Right atrium auricular region (tissue), 2 donors: ENCODE measurements around the gene NCAPD2. TPM values are rescaled to one million over a fixed set of nuclear protein-coding genes. Genes with fewer than 3 reads are reported as not detected.
A peak's percentile ranks its signal among the peaks of the same experiment; 100 is the strongest.
"Not testable (repeated sequence)": the region's sequence is repeated elsewhere in the genome, so short reads cannot be mapped to it uniquely, and the experiment has no call there.

Experiments used
- DNase-seq: peaks from one replicate; pipeline ENCODE4 v3.0.0-alpha.2; 2019; ENCODE audit warnings: low spot score
- H3K27ac ChIP-seq, 2 donors: fragments of 200-600 bp; sonication (generic); 1 replicate in 1 of 2; 2 replicates in 1 of 2; pipeline ENCODE4 v1.5.1; 2016 to 2019
- H3K27me3 ChIP-seq, 2 donors: fragments of 200-600 bp; sonication (generic); one replicate each; pipeline versions ENCODE4 v1.5.1 to v1.6.0; 2017 to 2019
- H3K36me3 ChIP-seq: fragments of 200-600 bp; sonication (generic); one replicate; pipeline ENCODE4 v1.5.1; 2016
- H3K4me1 ChIP-seq, 2 donors: fragments of 200-600 bp; sonication (generic); one replicate each; pipeline versions ENCODE4 v1.5.1 to v1.6.0; 2017 to 2019
- H3K4me3 ChIP-seq, 2 donors: fragments of 200-600 bp; sonication (generic); 1 replicate in 1 of 2; 2 replicates in 1 of 2; pipeline ENCODE4 v1.5.1; 2017 to 2019; ENCODE audit warnings: mild to moderate bottlenecking in 1 of 2, moderate library complexity in 1 of 2
- H3K9me3 ChIP-seq, 2 donors: fragments of 200-600 bp; sonication (generic); one replicate each; pipeline ENCODE4 v1.5.1; 2019
- total RNA-seq, 2 donors: library from RNA; depleted of rRNA; stranded (reverse); fragments of >200 nt; gene quantifications; one replicate each; pipeline ENCODE4 v1.1.0, GENCODE V29; 2016
- TF ChIP-seq, protein P1 (sequence below), 2 donors: fragments of 200-600 bp; sonication (generic); IDR thresholded peaks; one replicate each; pipeline ENCODE4 v1.5.1; 2019; ENCODE audit warnings: antibody characterized with exemption in 2 of 2

Gene NCAPD2
- total RNA-seq, 2 donors from 2014 or later, result 11.6 to 53.5 TPM

DNA sequence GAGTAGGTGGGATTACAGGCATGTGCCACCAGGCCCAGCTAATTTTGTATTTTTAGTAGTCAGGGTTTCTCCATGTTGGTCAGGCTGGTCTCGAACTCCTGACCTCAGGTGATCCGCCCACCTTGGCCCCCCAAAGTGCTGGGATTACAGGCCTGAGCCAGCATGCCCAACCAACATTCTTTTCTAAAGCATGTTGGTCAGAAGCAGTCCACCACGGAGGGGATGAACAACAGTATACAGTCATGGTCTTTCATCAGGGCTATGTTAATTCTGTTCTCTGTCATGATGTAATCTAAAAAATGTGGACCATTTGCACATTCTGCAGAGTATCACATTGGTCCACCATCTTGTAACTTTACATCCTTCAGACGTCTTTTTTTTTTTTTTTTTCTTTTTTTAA lies 4.5 kb upstream of the NCAPD2 start:
- H3K4me1 ChIP-seq, result peaks cover 0 to 11% of the 10 kb centered on the region in 2 donors
- H3K9me3 ChIP-seq, result no peaks in the 10 kb centered on the region
- no peak overlapping the region for H3K4me3 ChIP-seq
- no peaks in the 10 kb centered on the region for H3K27me3 ChIP-seq
- TF ChIP-seq, protein P1, sequence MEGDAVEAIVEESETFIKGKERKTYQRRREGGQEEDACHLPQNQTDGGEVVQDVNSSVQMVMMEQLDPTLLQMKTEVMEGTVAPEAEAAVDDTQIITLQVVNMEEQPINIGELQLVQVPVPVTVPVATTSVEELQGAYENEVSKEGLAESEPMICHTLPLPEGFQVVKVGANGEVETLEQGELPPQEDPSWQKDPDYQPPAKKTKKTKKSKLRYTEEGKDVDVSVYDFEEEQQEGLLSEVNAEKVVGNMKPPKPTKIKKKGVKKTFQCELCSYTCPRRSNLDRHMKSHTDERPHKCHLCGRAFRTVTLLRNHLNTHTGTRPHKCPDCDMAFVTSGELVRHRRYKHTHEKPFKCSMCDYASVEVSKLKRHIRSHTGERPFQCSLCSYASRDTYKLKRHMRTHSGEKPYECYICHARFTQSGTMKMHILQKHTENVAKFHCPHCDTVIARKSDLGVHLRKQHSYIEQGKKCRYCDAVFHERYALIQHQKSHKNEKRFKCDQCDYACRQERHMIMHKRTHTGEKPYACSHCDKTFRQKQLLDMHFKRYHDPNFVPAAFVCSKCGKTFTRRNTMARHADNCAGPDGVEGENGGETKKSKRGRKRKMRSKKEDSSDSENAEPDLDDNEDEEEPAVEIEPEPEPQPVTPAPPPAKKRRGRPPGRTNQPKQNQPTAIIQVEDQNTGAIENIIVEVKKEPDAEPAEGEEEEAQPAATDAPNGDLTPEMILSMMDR (IDR thresholded peaks at IDR 0.05), result no peak
- no peak for DNase-seq
- no peak overlapping the region for H3K27ac ChIP-seq
- H3K36me3 ChIP-seq, result peaks cover 8% of the 10 kb centered on the region

DNA sequence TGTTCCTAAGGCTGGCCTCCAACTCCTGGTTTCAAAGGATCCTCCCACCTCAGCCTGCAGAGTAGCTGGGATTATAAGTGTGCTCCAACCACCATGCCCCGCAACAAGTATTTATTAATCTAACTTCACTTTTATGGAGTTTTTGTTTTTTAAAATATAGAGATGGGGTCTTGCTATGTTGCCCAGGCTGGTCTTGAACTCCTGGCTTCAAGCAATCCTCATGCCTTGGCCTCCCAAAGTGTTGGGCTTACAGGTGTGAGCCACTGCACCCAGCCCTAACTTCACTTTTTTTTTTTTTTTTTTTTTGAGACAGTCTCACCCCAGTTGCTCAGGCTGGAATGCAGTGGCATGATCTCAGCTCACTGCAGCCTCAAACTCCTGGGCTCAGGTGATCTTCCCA lies 3.2 kb upstream of the NCAPD2 start:
- H3K4me1 ChIP-seq, result peaks cover 0 to 23% of the 10 kb centered on the region in 2 donors
- DNase-seq, H3K27me3 ChIP-seq, H3K4me3 ChIP-seq, H3K27ac ChIP-seq, H3K36me3 ChIP-seq, H3K9me3 ChIP-seq: not testable (repeated sequence)

DNA sequence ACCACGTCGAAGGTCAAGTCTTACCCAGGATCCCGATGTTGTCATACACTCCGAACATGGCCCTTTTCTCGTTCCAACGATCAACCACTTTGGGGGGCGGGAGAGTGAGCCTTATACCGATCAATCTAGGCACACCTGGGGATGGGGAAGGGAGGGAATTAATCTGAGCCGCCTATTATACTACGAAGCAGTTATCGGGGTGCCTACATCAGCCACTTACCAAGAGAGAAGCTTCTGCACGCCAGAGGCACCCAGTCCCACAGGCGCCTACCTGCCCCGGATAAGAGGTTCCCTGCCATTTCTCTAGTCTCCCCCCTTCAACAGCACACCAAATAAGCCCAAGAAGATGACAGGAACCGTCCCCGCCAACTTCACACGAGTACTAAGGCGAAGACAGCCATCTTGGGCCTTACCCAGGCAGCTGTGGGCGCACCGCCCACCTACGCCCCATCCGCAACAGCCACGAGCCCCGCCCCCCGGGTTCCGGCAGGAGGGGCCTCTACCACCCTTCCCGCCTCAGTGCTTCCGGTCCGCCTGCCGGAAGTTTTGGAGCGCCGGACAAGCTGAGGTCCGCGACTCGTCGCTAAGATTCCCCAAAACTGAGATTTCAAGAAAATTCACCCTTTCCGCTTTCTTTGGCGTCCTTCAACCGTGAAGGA lies 935 bp upstream of the NCAPD2 start, which contains the start of gene MRPL51:
Gene MRPL51 (minus strand): TSS at position 425 of the 659 bp plus-strand sequence. CDS start 126 bp downstream, at position 299.
- DNase-seq, result peak; percentile 92
- Histone ChIP-seq H3K36me3 (peaks cover 16% of the 10 kb centered on the region), H3K9me3 (no peaks in the 10 kb centered on the region), H3K4me1 (peaks cover 0 to 23% of the 10 kb centered on the region in 2 donors), H3K4me3 (peak within 1 kb of the TSS; percentile 51 to 70), H3K27ac (peak within 1 kb of the TSS; percentile 96 to 97), H3K27me3 (no peaks in the 10 kb centered on the region)
- TF ChIP-seq, protein P1 (IDR thresholded peaks at IDR 0.05), result no peak

DNA sequence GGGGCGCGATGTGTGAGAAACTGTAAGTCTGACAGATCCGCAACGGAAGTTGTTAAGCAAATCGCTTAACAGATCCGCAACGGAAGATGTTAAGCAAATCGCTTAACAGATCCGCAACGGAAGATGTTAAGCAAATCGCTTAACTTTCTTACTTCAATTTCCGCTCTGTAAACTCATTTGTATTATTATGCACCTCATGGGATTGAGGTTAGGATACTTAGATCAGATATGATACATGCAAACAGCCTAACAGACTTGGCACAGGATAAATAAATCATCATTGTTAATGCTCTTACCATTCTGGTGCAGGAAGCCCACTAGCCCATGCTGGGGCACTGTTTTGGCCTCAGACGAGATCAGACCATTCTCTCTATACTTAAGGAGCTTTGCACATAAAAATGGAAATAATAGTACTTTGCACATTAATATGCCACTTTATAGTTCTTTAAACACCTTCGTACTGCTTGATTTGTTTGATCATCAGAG lies 399 bp downstream of the NCAPD2 start:
- H3K9me3 ChIP-seq, result no peaks in the 10 kb centered on the region
- H3K36me3 ChIP-seq, result peaks cover 22% of the 10 kb centered on the region
- no peaks in the 10 kb centered on the region for H3K27me3 ChIP-seq
- peak overlapping the region; percentile 51 to 70 for H3K4me3 ChIP-seq
- TF ChIP-seq, protein P1 (IDR thresholded peaks at IDR 0.05), result no peak
- H3K27ac ChIP-seq, result peak overlapping the region; percentile 96 to 97
- no peak for DNase-seq
- H3K4me1 ChIP-seq, result peaks cover 0 to 23% of the 10 kb centered on the region in 2 donors

DNA sequence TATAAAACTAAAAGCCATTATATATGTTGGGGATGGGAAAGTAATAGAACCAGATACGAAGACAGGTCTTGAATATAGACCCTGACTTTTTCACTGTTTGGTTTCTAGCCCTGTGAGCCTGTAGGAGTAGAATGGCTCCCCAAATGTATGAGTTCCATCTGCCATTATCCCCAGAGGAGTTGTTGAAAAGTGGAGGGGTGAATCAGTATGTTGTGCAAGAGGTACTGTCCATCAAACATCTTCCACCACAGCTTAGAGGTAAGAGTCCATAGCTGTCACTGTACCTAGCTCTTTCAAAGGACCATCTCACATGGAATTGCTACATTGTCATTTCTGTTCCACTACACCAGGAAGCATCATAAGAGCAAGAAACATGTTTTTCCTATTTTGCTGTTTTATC lies 1.1 kb downstream of the NCAPD2 start:
- Histone ChIP-seq H3K9me3 (no peaks in the 10 kb centered on the region), H3K27me3 (no peaks in the 10 kb centered on the region), H3K4me3 (peak overlapping the region in 1 of 2 donors; percentile 70), H3K27ac (no peak overlapping the region), H3K4me1 (peaks cover 0 to 23% of the 10 kb centered on the region in 2 donors), H3K36me3 (peaks cover 28% of the 10 kb centered on the region)
- TF ChIP-seq, protein P1 (IDR thresholded peaks at IDR 0.05), result no peak
- no peak for DNase-seq

DNA sequence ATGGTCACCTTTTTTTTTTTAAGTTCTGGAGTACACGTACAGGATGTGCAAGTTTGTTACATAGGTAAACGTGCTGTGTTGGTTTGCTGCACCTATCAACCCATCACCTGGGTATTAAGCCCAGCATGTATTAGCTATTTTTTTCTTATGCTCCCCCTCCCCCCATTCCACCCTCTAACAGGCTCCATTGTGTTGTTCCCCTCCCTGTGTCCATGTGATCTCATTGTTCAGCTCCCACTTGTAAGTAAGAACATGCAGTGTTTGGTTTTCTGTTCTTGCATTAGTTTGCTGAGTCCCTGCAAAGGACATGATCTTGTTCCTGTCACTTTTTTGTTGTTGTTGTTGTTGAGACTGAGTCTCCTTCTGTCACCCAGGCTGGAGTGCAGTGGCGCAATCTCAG lies 3.4 kb downstream of the NCAPD2 start:
- not testable (repeated sequence) for H3K4me3 ChIP-seq, DNase-seq, H3K27me3 ChIP-seq, H3K27ac ChIP-seq, H3K9me3 ChIP-seq
- H3K4me1 ChIP-seq, result peaks cover 0 to 20% of the 10 kb centered on the region in 2 donors
- peaks cover 22% of the 10 kb centered on the region for H3K36me3 ChIP-seq

DNA sequence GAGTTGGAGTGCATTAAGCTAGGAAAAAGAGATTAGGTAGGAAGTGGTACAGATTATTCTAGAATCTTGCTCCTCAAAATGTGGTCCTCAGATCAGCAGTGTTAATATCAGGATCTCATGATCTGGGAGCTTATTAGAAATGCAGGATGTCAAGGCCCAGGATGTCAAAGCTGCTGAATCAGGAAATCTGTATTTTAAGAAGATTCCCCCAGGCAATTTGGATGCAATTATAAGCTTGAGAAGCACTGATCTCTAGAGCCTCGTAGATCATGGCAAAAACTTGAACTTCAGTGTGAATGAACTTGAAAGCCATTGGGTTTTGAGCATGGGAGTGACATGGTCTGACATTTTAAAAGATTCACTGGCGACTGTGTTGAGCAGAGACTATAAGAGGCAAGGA lies 6.6 kb downstream of the NCAPD2 start:
- no peaks in the 10 kb centered on the region for H3K9me3 ChIP-seq
- no peak overlapping the region for H3K27ac ChIP-seq
- DNase-seq, result no peak
- H3K27me3 ChIP-seq, result no peaks in the 10 kb centered on the region
- peaks cover 0 to 2% of the 10 kb centered on the region in 2 donors for H3K4me1 ChIP-seq
- H3K36me3 ChIP-seq, result peaks cover 26% of the 10 kb centered on the region
- no peak overlapping the region for H3K4me3 ChIP-seq
- TF ChIP-seq, protein P1 (IDR thresholded peaks at IDR 0.05), result no peak
